Hepatic stellate cell (primary cell): ENCODE data around the gene CDC123.
"Not testable (repeated sequence)": the region's sequence is repeated elsewhere in the genome, so short reads cannot be mapped to it uniquely, and the experiment has no call there.

Experiments used
- DNase-seq: peaks from one replicate; pipeline ENCODE4 v3.0.0; 2011; ENCODE audit warnings: low spot score

Gene CDC123

GRCh38 chr10:12235796-12236195, 39.8 kb downstream of the CDC123 start:
- peak; percentile 41 for DNase-seq

- DNase-seq = no peak
These were observed 41.6 kb downstream of the CDC123 start for GRCh38 chr10:12237265-12238220.

- no peak for DNase-seq
These were observed 42.8 kb downstream of the CDC123 start for GRCh38 chr10:12238821-12239220.

GRCh38 chr10:12241810-12242529, 46.0 kb downstream of the CDC123 start:
- no peak for DNase-seq

- DNase-seq = no peak
These were observed 48.1 kb downstream of the CDC123 start for GRCh38 chr10:12243864-12244620.

GRCh38 chr10:12250181-12250580, 54.2 kb downstream of the CDC123 start:
- no peak for DNase-seq

GRCh38 chr10:12250702-12251101, 54.7 kb downstream of the CDC123 start:
- DNase-seq = not testable (repeated sequence)

GRCh38 chr10:12251581-12251980, 55.6 kb downstream of the CDC123 start:
- DNase-seq = no peak

- DNase-seq = no peak
These were observed 57.0 kb downstream of the CDC123 start for GRCh38 chr10:12252882-12253546.

- no peak for DNase-seq
These were observed 59.1 kb downstream of the CDC123 start for GRCh38 chr10:12255048-12255447.

- no peak for DNase-seq
These were observed 64.0 kb downstream of the CDC123 start for GRCh38 chr10:12259988-12260387.

- DNase-seq = no peak
These were observed 66.4 kb downstream of the CDC123 start for GRCh38 chr10:12262278-12262981.

GRCh38 chr10:12264204-12264940, 68.4 kb downstream of the CDC123 start:
- peak; percentile 76 for DNase-seq

GRCh38 chr10:12269056-12269455, 73.1 kb downstream of the CDC123 start:
- DNase-seq = no peak

- no peak for DNase-seq
These were observed 75.2 kb downstream of the CDC123 start for GRCh38 chr10:12271210-12271540.

GRCh38 chr10:12277862-12278261, 81.9 kb downstream of the CDC123 start:
- not testable (repeated sequence) for DNase-seq

- no peak for DNase-seq
These were observed 83.3 kb downstream of the CDC123 start for GRCh38 chr10:12279281-12279680.

- DNase-seq = no peak
These were observed 91.8 kb downstream of the CDC123 start for GRCh38 chr10:12287772-12288171.

GRCh38 chr10:12297784-12298183, 101.8 kb downstream of the CDC123 start:
- not testable (repeated sequence) for DNase-seq

- no peak for DNase-seq
These were observed 103.4 kb downstream of the CDC123 start for GRCh38 chr10:12299222-12299965.
